GM21717 (cell line): ENCODE data around the gene CIAO2A.
"Not testable (repeated sequence)": the region's sequence is repeated elsewhere in the genome, so short reads cannot be mapped to it uniquely, and the experiment has no call there.

Source experiments
- ATAC-seq: cut with Tn5 transposase; IDR thresholded peaks from one replicate; pipeline ENCODE4 v1.9.1; 2021; ENCODE audit warnings: mild to moderate bottlenecking, moderate library complexity; ENCODE audit not compliant: unreplicated experiment

CIAO2A gene

GRCh38 chr15:64072812-64073211, 20.8 kb downstream of the CIAO2A start:
- no peak for ATAC-seq

DNA sequence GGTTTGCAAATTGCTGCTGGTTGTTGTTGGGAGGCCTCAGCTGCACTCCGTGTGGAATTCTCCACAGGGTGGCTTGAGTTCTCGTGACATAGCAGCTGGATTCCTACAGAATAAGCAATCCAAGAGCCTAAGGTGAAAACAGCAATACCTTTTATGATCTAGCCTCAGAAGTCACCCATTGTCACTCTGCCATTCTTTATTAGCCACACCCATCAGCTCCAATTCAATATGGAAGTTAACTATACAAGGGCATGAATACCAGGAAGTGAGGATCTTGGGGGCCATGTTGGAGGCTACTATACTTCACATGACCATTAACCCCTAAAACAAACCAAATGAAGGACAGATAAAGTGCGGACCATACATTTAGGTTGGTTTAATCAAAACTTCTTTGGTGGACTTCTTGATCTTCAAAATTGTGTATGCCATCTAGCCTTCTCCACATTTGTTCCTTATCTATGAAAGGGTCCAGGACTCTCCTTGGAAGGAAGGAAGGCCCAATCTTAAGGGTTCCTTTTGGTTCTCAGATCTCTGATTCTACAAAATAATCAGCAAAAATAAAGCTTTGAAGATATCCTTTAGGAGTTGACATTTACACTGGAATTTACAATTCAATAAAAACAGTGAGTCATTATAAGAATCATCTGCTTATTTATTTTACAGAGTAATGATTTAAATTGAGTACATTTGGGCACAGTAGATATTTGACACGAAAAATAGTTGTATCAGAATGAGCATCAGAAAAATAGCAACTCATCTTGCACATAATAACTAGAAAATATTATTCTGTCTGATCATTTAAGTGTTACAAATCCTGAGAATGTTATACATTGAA, 21.5 kb downstream of the CIAO2A start:
- no peak for ATAC-seq

- ATAC-seq, result no peak
Observed at GRCh38 chr15:64070965-64071851, 22.4 kb downstream of the CIAO2A start.

DNA sequence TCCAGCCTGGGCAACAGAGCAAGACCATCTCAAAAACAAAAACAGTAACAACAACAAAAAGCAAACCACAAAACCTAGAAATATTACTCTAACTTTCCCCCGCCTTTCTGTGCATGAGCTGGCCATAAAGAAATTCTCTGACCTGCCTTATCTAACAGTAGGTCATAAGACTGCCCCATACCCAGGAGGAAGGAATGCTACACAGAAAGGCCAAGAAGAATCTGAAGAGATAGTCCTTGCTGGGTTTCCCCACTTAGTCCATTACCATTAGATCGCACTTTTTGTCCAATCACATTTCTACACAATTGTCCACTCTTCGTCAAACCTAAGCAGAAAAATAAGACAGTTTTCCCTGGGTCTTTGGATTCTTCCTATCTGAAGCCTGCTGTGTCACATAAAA, 23.5 kb downstream of the CIAO2A start:
- no peak for ATAC-seq

- no peak for ATAC-seq
Observed at GRCh38 chr15:64068133-64068532, 25.5 kb downstream of the CIAO2A start.

GRCh38 chr15:64067564-64068030, 26.0 kb downstream of the CIAO2A start:
- ATAC-seq, result no peak

DNA sequence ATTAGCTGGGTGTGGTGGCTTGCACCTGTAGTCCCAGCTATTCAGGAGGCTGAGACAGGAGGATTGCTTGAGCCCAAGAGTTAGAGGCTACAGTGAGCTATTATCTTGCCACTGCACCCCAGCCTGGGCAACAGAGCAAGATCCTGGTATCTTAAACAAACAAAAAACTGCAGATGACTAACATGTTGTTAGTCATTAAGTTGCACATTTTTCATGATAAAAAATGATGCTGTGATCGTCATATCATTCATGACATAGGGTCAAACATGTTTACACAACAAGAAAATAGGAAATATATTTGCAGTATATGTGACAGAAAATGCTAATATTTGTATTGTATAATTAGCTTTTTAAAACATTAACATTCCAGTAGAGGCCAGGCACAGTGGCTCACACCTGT, 27.2 kb downstream of the CIAO2A start:
- ATAC-seq, result no peak

DNA sequence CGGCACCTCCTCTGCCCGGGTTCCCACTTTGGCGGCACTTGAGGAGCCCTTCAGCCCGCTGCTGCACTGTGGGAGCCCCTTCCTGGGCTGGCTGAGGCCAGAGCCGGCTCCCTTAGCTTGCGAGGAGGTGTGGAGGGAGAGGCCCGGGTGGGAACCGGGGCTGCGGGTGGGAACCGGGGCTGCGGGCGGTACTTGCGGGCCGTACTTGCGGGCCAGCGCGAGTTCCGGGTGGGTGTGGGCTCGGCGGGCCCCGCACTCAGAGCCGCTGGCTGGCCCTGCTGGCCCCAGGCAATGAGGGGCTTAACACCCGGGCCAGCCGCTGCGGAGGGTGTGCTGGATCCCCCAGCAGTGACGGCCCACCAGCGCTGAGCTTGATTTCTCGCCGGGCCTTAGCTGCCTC, 32.9 kb downstream of the CIAO2A start:
- no peak for ATAC-seq

GRCh38 chr15:64059104-64059503, 34.5 kb downstream of the CIAO2A start:
- ATAC-seq, result not testable (repeated sequence)

GRCh38 chr15:64058279-64058678, 35.4 kb downstream of the CIAO2A start:
- ATAC-seq, result no peak

DNA sequence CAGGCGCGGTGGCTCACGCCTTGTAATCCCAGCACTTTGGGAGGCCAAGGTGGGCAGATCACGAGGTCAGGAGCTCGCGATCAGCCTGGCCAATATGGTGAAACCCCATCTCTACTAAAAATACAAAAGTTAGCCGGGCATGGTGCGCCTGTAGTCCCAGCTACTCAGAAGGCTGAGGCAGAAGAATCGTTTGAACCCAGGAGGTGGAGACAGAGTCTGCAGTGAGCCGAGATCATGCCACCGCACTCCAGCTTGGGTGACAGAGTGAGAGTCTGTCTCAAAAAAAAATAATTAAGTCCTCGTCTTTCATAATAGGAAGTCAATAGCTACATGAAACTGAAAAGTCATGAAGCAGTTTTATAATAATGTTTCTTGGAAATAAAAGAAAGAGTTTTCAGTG, 40.0 kb downstream of the CIAO2A start:
- not testable (repeated sequence) for ATAC-seq

DNA sequence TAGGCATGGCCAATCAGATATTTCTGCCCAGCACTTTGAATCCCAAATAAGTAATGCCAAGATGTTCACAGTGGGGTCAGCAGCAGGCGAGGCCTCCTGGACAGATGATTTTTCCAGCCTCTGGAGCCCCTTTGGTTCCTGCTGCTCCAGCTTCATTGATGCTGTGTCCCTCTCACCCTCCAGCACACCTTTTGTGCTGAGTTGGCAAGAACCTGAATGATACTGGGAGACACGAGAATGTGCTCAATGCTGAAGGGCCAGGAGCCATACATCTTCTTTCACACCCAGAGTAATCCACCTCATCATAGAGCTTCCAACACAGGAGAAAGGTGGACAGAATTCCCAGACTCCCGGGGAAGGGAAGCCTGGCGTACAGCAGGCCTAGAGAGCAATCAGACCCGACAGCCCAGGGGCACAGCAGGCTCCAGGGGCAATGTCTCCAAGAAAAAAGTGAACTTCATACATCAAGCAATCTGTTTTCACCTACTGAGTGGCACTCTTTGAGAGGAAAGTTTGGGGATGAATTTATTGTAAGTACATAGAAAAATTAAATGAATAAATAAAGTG, 40.6 kb downstream of the CIAO2A start:
- ATAC-seq, result no peak

DNA sequence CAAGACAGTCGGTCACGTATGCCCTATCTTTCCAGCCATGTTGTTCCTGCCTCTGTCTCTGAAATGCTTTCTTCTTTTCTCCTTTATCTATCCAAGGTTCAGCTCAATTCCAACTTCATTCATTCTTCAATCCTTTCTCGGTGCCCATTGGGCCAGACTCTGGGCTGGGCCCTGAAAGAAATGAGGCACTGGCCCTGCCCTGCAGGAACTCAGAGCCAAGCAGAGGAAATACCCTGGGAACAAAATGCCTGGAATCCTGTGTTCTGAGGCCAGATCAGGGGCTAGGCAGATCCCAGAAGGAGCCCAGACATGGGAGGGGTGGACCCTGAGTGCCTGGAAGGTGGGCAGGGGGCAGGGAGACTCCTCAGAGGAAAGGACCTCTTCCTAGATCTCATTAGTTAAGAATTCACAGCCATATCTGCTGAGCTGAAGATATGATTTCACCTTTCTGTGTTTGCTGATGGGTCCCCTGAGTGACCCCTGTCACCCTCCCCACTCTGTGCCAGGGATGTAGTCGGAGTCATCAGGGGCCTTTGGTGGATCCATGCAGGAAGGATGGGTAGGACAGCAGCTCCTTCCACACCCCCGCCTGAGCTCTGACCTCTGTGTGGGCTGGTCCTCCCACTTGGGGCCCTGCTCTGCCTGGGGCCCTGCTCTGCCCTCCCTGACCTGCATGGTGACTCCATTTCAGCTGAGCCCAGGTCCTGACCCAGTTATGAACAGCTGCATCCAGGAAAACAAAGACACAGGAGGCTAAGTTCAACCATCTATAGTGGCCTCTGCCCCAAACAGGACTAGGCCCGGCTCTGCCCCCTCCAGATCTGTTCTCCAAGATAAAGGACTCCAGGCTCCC, 42.0 kb downstream of the CIAO2A start:
- ATAC-seq, result no peak

GRCh38 chr15:64051093-64051402, 42.6 kb downstream of the CIAO2A start:
- ATAC-seq, result no peak

DNA sequence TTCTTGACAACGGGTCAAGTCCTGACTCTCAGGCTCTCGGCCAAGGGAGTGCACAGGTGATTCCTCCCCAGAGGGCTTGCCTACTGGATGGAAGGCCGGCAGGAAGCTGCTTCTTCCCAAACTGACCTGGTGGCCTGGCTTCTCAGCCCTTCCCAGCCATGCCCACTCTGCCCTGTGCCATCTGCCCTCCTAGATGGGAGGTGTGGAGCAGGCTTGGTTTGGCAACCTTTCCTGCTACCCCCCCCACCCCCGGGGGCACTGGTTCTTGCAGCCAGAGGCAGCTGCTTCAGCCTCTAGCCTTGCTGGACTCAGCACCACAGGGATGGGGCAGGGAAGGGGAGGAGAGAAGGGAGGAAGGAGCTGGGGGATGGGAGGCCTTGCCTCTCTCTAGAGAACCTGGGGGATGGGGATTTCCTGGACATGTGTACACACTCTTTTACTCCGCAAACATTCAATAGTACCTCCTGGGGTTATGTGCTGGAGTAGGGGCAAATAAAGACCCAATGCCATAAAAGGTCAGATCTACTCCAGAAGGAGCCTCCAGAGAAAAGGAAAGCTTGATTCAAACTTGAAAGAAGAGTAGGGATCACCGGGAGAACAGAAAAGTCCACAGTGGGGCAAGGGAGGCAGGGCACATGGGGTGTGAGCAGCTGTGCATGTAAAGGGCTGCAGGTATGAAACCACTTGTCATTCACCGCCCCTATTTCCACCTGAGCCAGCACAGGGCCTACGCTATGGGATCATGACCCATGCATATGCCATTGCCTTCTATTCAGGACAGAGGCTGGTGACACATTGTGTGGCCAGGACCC, 43.2 kb downstream of the CIAO2A start:
- ATAC-seq, result no peak

GRCh38 chr15:64048781-64049460, 44.7 kb downstream of the CIAO2A start:
- no peak for ATAC-seq

- peak; percentile 51 for ATAC-seq
Observed at GRCh38 chr15:64046421-64047153, 47.1 kb downstream of the CIAO2A start, which contains the start of gene DAPK2. Gene DAPK2, minus strand, starts transcription at chr15:64046485. Its CDS starts 6,224 bp downstream, at chr15:64040261.

GRCh38 chr15:64045774-64046420, 47.7 kb downstream of the CIAO2A start:
- ATAC-seq, result peak; percentile 24
